Measurements from ENCODE around the gene RFTN1. TPM values are rescaled to one million over a fixed set of nuclear protein-coding genes. Genes with fewer than 3 reads are reported as not detected.

RFTN1 gene
- total RNA-seq, 1 donor from 2014 or later, result 6.4 TPM

GRCh38 chr3:16515885-16516420, 2.5 kb upstream of the RFTN1 start:
- Mint-ChIP-seq H3K27ac (ENCODE audit: unreplicated experiment) (peak overlapping the region; percentile 48), H3K4me3 (ENCODE audit: unreplicated experiment) (no peak overlapping the region), H3K27me3 (ENCODE audit: unreplicated experiment) (peaks cover 8% of the 10 kb centered on the region), H3K36me3 (ENCODE audit: unreplicated experiment) (no peaks in the 10 kb centered on the region), H3K4me1 (ENCODE audit: low read depth, unreplicated experiment) (peaks cover 39% of the 10 kb centered on the region), H3K9me3 (ENCODE audit: unreplicated experiment) (peaks cover 5% of the 10 kb centered on the region)
- peak; percentile 22 for DNase-seq
- no peak for TF ChIP-seq CTCF (IDR thresholded peaks at IDR 0.05; ENCODE audit: partially characterized antibody, unreplicated experiment)

- TF ChIP-seq CTCF (IDR thresholded peaks at IDR 0.05; ENCODE audit: partially characterized antibody, unreplicated experiment), result no peak
- Mint-ChIP-seq H3K27ac (ENCODE audit: unreplicated experiment) (no peak overlapping the region), H3K4me3 (ENCODE audit: unreplicated experiment) (peak overlapping the region; percentile 74), H3K4me1 (ENCODE audit: low read depth, unreplicated experiment) (peaks cover 44% of the 10 kb centered on the region), H3K27me3 (ENCODE audit: unreplicated experiment) (peaks cover 7% of the 10 kb centered on the region), H3K36me3 (ENCODE audit: unreplicated experiment) (no peaks in the 10 kb centered on the region), H3K9me3 (ENCODE audit: unreplicated experiment) (peaks cover 5% of the 10 kb centered on the region)
- no peak for DNase-seq
These were observed 1.4 kb upstream of the RFTN1 start for GRCh38 chr3:16514755-16515353.

GRCh38 chr3:16514021-16514700, 662 bp upstream of the RFTN1 start:
- Mint-ChIP-seq H3K27ac (ENCODE audit: unreplicated experiment) (no peak overlapping the region), H3K36me3 (ENCODE audit: unreplicated experiment) (no peaks in the 10 kb centered on the region), H3K9me3 (ENCODE audit: unreplicated experiment) (peaks cover 5% of the 10 kb centered on the region), H3K4me1 (ENCODE audit: low read depth, unreplicated experiment) (peaks cover 42% of the 10 kb centered on the region), H3K4me3 (ENCODE audit: unreplicated experiment) (peak overlapping the region; percentile 74), H3K27me3 (ENCODE audit: unreplicated experiment) (peaks cover 7% of the 10 kb centered on the region)
- TF ChIP-seq CTCF (IDR thresholded peaks at IDR 0.05; ENCODE audit: partially characterized antibody, unreplicated experiment), result no peak
- DNase-seq, result no peak

- no peak overlapping the region for H3K27ac Mint-ChIP-seq (ENCODE audit: unreplicated experiment)
- peaks cover 8% of the 10 kb centered on the region for H3K9me3 Mint-ChIP-seq (ENCODE audit: unreplicated experiment)
- H3K36me3 Mint-ChIP-seq (ENCODE audit: unreplicated experiment), result no peaks in the 10 kb centered on the region
- H3K27me3 Mint-ChIP-seq (ENCODE audit: unreplicated experiment), result peaks cover 5% of the 10 kb centered on the region
- peaks cover 48% of the 10 kb centered on the region for H3K4me1 Mint-ChIP-seq (ENCODE audit: low read depth, unreplicated experiment)
- TF ChIP-seq CTCF (IDR thresholded peaks at IDR 0.05; ENCODE audit: partially characterized antibody, unreplicated experiment), result no peak
- DNase-seq, result peak; percentile 20
- peak overlapping the region; percentile 90 for H3K4me3 Mint-ChIP-seq (ENCODE audit: unreplicated experiment)
These were observed 911 bp downstream of the RFTN1 start for GRCh38 chr3:16512435-16513140.
